Measurements from ENCODE around the gene ATF7IP2. TPM values are rescaled to one million over a fixed set of nuclear protein-coding genes. Genes with fewer than 3 reads are reported as not detected.
"Not testable (repeated sequence)": the region's sequence is repeated elsewhere in the genome, so short reads cannot be mapped to it uniquely, and the experiment has no call there.

The ATF7IP2 gene
- total and polyA plus RNA-seq, 2 experiments from 2014 or later = 26.0 to 93.5 TPM

GRCh38 chr16:10405386-10405939 lies 19.6 kb downstream of the ATF7IP2 start:
- Histone ChIP-seq H3K9me3 (ENCODE audit: low read depth) (no peaks in the 10 kb centered on the region), H3K36me3 (no peaks in the 10 kb centered on the region), H3K4me1 (ENCODE audit: low read depth) (no peaks in the 10 kb centered on the region), H3K27ac (no peak overlapping the region), H3K27me3 (no peaks in the 10 kb centered on the region), H3K4me3 (no peak overlapping the region)
- peak in 1 of 2 donors; percentile 29 for DNase-seq (ENCODE audit: low read depth in 1 of 2, low spot score in 1 of 2)
- TF ChIP-seq, protein P1, sequence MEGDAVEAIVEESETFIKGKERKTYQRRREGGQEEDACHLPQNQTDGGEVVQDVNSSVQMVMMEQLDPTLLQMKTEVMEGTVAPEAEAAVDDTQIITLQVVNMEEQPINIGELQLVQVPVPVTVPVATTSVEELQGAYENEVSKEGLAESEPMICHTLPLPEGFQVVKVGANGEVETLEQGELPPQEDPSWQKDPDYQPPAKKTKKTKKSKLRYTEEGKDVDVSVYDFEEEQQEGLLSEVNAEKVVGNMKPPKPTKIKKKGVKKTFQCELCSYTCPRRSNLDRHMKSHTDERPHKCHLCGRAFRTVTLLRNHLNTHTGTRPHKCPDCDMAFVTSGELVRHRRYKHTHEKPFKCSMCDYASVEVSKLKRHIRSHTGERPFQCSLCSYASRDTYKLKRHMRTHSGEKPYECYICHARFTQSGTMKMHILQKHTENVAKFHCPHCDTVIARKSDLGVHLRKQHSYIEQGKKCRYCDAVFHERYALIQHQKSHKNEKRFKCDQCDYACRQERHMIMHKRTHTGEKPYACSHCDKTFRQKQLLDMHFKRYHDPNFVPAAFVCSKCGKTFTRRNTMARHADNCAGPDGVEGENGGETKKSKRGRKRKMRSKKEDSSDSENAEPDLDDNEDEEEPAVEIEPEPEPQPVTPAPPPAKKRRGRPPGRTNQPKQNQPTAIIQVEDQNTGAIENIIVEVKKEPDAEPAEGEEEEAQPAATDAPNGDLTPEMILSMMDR (IDR thresholded peaks at IDR 0.05; ENCODE audit: low read depth, low read length) = no peak

DNA sequence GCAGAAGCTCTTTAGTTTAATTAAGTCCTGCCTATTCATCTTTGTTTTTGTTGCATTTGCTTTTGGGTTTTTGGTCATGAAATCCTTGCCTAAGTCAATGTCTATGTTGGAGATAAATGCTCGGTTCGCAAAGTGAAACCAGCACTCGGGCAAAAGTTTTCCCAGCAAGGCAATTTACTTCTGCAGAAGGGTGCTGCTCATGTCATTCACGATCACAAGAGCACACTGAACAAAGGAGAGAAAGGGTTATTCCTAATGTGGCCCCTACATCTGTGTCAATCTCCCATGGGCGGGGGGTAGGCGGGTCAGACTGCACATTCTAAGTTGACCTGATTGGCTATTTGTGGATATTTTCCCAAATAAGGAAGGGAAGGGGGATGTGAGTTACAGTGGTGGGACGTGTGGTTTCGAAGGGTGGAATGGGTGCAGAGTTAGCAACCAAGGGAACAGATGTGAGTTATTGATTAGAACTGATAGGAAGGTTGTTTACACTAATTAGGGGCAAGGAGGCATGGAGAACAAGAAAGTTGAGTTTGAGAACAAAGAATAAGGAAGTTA lies 23.0 kb downstream of the ATF7IP2 start:
- TF ChIP-seq, protein P1 (IDR thresholded peaks at IDR 0.05; ENCODE audit: low read depth, low read length) = no peak

DNA sequence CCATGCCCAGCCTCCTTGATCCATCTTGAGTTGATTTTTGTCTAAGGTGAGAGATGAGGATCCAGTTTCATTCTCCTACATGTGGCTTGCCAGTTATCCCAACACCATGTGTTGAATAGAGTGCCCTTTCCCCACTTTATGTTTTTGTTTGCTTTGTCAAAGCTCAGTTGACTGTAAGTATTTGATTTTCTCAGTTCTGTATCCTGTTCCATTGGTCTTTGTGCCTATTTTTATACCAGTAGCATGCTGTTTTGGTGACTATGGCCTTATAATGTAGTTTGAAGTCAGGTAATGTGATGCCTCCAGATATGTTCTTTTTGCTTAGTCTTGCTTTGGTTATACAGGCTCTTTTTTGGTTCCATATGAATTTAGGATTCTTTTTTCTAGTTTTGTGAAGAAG lies 23.9 kb downstream of the ATF7IP2 start:
- H3K4me1 ChIP-seq (ENCODE audit: low read depth); H3K27ac ChIP-seq; DNase-seq (ENCODE audit: low read depth in 1 of 2, low spot score in 1 of 2); H3K4me3 ChIP-seq; H3K36me3 ChIP-seq; H3K27me3 ChIP-seq; H3K9me3 ChIP-seq (ENCODE audit: low read depth): not testable (repeated sequence)

More for the DNA sequence above, 23.0 kb downstream of the ATF7IP2 start:
- Histone ChIP-seq H3K4me3 (no peak overlapping the region), H3K36me3 (no peaks in the 10 kb centered on the region), H3K4me1 (ENCODE audit: low read depth) (no peaks in the 10 kb centered on the region), H3K27ac (no peak overlapping the region), H3K27me3 (no peaks in the 10 kb centered on the region), H3K9me3 (ENCODE audit: low read depth) (no peaks in the 10 kb centered on the region)
- DNase-seq (ENCODE audit: low read depth in 1 of 2, low spot score in 1 of 2) = no peak

DNA sequence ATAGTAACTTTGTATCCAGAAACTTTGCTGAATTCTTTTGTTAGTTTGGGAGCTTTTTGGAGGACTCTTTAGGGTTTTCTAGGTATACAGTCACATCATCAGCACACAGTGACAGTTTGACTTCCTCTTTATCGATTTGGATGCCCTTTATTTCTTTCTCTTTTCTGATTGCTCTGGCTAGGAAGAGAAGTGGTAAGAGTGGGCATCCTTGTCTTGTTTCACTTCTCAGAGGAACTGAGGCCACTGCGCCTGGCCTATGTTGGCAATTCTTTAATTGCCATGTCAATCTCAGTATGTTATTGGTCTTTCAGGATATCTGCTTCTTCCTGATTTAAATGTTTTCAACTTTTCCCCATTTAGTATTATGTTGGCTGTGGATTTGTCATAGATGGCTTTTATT lies 24.6 kb downstream of the ATF7IP2 start:
- TF ChIP-seq, protein P1 (IDR thresholded peaks at IDR 0.05; ENCODE audit: low read depth, low read length) = no peak
- H3K9me3 ChIP-seq (ENCODE audit: low read depth) = no peaks in the 10 kb centered on the region
- no peaks in the 10 kb centered on the region for H3K36me3 ChIP-seq
- H3K4me3 ChIP-seq = no peak overlapping the region
- H3K27ac ChIP-seq = no peak overlapping the region
- H3K27me3 ChIP-seq = no peaks in the 10 kb centered on the region
- no peak for DNase-seq (ENCODE audit: low read depth in 1 of 2, low spot score in 1 of 2)
- H3K4me1 ChIP-seq (ENCODE audit: low read depth) = no peaks in the 10 kb centered on the region

DNA sequence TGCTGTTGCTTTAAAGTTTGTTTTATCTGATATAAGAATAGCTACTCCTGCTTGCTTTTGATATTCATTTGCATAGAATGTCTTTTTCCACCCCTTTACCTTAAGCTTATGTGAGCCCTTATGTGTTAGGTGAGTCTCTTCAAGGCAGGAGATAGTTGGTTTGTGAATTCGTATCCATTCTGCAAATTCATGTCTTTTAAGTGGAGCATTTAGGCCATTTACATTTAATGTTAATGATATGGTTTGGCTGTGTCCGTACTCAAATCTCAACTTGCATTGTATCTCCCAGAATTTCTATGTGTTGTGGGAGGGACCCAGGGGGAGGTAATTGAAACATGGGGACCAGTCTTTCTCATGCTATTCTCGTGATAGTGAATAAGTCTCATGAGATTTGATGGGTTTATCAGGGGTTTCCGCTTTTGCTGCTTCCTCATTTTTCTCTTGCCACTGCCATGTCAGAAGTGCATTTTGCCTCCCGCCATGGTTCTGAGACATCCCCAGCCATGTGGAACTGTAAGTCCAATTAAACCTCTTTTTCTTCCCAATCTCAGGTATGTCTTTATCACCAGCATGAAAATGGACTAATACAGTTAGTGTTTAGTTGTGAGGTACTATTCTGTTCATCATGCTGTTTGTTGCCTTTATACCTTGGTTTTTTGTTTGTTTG lies 27.2 kb downstream of the ATF7IP2 start:
- TF ChIP-seq, protein P1 (IDR thresholded peaks at IDR 0.05; ENCODE audit: low read depth, low read length) = no peak
- Histone ChIP-seq H3K9me3 (ENCODE audit: low read depth) (no peaks in the 10 kb centered on the region), H3K36me3 (no peaks in the 10 kb centered on the region), H3K27ac (no peak overlapping the region), H3K4me1 (ENCODE audit: low read depth) (no peaks in the 10 kb centered on the region), H3K27me3 (no peaks in the 10 kb centered on the region), H3K4me3 (no peak overlapping the region)
- no peak for DNase-seq (ENCODE audit: low read depth in 1 of 2, low spot score in 1 of 2)

- H3K27me3 ChIP-seq; H3K9me3 ChIP-seq (ENCODE audit: low read depth); H3K4me1 ChIP-seq (ENCODE audit: low read depth); H3K27ac ChIP-seq; H3K4me3 ChIP-seq; DNase-seq (ENCODE audit: low read depth in 1 of 2, low spot score in 1 of 2); H3K36me3 ChIP-seq: not testable (repeated sequence)
These were observed 32.3 kb downstream of the ATF7IP2 start for GRCh38 chr16:10418204-10418603.
